ENCODE measurements around the gene HOXD13. TPM values are rescaled to one million over a fixed set of nuclear protein-coding genes. Genes with fewer than 3 reads are reported as not detected.

HOXD13 gene
- total RNA-seq, 4 donors from 2014 or later = not detected

DNA sequence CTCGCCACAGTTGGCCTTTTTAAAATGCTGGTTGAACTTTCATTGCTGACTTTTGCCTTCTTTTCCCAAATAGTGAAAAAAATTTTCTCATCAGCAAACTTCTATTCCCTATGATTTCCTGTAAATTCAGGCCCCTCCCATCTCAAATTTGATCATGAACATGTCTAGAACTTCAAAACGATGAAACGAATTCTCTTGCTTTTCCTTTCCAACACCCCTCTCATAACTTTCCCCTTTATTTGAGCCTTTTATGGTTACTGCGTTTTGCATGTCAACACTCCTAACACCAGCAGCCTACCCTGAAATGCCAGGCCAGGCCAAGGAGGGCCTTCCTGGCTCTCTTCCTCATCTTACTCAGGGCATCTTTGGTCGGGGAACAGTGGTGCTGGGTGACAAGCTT, 1.7 kb upstream of the HOXD13 start:
- H3K27me3 ChIP-seq = peaks cover 90% of the 10 kb centered on the region
- H3K27ac ChIP-seq = no peak overlapping the region
- H3K4me1 ChIP-seq = peaks cover 3 to 24% of the 10 kb centered on the region in 2 donors
- intact Hi-C loops (cut with DNase I) = loop anchor here (10.0 kb wide), 1 partner anchor 406 kb away; no protein-coding TSS in a partner anchor
- TF ChIP-seq, protein P1, sequence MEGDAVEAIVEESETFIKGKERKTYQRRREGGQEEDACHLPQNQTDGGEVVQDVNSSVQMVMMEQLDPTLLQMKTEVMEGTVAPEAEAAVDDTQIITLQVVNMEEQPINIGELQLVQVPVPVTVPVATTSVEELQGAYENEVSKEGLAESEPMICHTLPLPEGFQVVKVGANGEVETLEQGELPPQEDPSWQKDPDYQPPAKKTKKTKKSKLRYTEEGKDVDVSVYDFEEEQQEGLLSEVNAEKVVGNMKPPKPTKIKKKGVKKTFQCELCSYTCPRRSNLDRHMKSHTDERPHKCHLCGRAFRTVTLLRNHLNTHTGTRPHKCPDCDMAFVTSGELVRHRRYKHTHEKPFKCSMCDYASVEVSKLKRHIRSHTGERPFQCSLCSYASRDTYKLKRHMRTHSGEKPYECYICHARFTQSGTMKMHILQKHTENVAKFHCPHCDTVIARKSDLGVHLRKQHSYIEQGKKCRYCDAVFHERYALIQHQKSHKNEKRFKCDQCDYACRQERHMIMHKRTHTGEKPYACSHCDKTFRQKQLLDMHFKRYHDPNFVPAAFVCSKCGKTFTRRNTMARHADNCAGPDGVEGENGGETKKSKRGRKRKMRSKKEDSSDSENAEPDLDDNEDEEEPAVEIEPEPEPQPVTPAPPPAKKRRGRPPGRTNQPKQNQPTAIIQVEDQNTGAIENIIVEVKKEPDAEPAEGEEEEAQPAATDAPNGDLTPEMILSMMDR (IDR thresholded peaks at IDR 0.05) = no peak
- no peak for TF ChIP-seq POLR2A (IDR thresholded peaks at IDR 0.05)
- H3K9me3 ChIP-seq = no peaks in the 10 kb centered on the region
- DNase-seq = no peak
- H3K36me3 ChIP-seq = no peaks in the 10 kb centered on the region
- WGBS, 2 donors = 18 to 28% methylated on average over 5 of the region's 5 CpGs
- H3K4me3 ChIP-seq (replicated peaks in 1 of 3) = no peak overlapping the region

DNA sequence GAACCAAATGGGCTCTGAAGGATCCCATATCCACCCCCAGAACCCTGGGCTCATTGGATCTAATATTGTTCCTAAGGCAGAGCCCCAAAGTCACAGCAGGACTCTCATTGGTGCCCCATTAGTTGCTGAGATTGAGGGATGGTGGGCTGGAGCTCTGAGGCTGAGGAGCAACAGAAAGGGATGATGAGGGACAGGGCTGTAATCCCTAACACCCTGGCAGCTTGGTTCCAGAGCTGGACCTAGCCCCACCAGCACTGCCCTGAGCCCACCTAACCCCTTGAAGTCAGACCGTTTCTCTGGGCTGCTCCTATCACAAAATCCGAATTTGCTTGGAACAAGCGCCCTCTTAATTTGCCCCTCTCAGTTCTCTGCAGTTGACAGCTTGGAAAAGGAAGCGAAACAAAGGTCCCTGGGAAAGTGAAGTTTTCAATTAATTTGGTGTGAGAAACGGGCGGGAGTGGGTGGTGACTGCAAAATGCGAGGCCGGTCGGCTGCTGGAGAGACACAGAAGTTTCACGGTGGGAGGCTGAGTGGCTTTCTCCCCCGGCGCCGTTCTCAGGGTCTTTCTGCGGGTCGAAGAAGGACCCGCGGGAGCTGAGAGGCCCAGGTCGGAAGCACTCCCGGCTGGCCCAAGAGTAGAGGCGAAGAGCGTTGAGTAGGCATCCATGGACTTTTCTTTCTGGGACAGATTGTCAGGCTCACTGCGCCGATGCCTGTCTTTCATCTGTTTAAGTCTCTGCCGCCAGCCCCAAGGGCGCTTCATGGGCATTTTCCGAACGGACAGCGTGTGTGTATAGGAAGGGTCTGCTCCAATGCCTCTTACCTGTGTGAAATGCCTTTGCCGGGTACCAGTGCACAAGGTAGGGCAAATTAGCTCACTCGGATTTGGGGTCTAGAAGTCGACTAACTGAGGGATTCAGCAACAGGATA, 927 bp upstream of the HOXD13 start:
- H3K4me3 ChIP-seq (replicated peaks in 1 of 3) = no peak overlapping the region
- H3K36me3 ChIP-seq = no peaks in the 10 kb centered on the region
- no peak for DNase-seq
- no peak overlapping the region for H3K27ac ChIP-seq
- H3K4me1 ChIP-seq = peaks cover 3 to 28% of the 10 kb centered on the region in 2 donors
- H3K27me3 ChIP-seq = peaks cover 88% of the 10 kb centered on the region
- 4 to 12% methylated on average over 28 to 29 of the region's 31 CpGs for WGBS, 2 donors
- H3K9me3 ChIP-seq = no peaks in the 10 kb centered on the region
- no peak for TF ChIP-seq POLR2A (IDR thresholded peaks at IDR 0.05)
- TF ChIP-seq, protein P1 (IDR thresholded peaks at IDR 0.05) = no peak
- intact Hi-C loops (cut with DNase I) = loop anchor here (10.0 kb wide), 1 partner anchor 407 kb away; no protein-coding TSS in a partner anchor

DNA sequence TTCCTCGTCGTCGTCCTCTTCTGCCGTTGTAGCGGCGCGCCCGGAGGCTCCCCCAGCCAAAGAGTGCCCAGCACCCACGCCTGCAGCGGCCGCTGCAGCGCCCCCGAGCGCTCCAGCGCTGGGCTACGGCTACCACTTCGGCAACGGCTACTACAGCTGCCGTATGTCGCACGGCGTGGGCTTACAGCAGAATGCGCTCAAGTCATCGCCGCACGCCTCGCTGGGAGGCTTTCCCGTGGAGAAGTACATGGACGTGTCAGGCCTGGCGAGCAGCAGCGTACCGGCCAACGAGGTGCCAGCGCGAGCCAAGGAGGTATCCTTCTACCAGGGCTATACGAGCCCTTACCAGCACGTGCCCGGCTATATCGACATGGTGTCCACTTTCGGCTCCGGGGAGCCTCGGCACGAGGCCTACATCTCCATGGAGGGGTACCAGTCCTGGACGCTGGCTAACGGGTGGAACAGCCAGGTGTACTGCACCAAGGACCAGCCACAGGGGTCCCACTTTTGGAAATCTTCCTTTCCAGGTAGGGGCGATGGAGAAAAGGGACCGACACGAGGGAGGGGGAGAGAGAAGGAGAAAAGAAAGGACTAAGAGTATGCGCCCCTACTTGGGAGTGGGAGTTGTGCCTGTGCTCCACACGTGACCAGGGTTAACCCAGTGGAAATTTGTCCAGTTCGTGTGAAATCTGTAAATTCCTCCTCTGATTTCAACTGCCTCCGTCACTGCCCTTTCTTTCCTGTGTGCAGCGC, 800 bp downstream of the HOXD13 start:
- peaks cover 89% of the 10 kb centered on the region for H3K27me3 ChIP-seq
- no peak for DNase-seq
- intact Hi-C loops (cut with DNase I) = loop anchor here (10.0 kb wide), 1 partner anchor 409 kb away; no protein-coding TSS in a partner anchor
- peak overlapping the region in 1 of 3 donors; percentile 12 for H3K4me3 ChIP-seq (replicated peaks in 1 of 3)
- 8 to 9% methylated on average over 13 to 30 of the region's 53 CpGs for WGBS, 2 donors
- peaks cover 9 to 36% of the 10 kb centered on the region in 2 donors for H3K4me1 ChIP-seq
- H3K36me3 ChIP-seq = no peaks in the 10 kb centered on the region
- no peak for TF ChIP-seq POLR2A (IDR thresholded peaks at IDR 0.05)
- TF ChIP-seq, protein P1 (IDR thresholded peaks at IDR 0.05) = no peak
- H3K9me3 ChIP-seq = no peaks in the 10 kb centered on the region
- H3K27ac ChIP-seq = no peak overlapping the region

DNA sequence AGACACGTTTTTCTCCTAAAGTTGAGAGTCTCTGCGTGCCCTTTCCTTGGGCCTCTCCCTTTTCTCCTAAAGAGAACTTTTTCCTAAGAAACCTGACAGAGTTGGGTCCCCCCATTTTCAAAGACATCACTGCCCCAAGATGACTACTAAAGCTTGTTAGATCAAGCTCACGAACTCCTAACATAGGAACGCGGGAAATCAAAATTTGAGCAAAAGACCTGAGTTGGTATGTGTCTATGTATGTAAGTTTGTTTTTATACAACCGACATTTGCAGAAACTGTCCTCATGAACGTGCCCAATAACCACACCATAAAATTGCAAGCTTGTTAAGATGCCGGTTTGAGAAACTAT, 1.4 kb downstream of the HOXD13 start:
- DNase-seq = no peak
- WGBS, 2 donors = 4 to 5% methylated on average over 8 of the region's 8 CpGs
- H3K4me1 ChIP-seq = peaks cover 9 to 33% of the 10 kb centered on the region in 2 donors
- H3K9me3 ChIP-seq = no peaks in the 10 kb centered on the region
- peaks cover 89% of the 10 kb centered on the region for H3K27me3 ChIP-seq
- H3K27ac ChIP-seq = no peak overlapping the region
- no peaks in the 10 kb centered on the region for H3K36me3 ChIP-seq
- no peak overlapping the region for H3K4me3 ChIP-seq (replicated peaks in 1 of 3)
- intact Hi-C loops (cut with DNase I) = loop anchor here (10.0 kb wide), 1 partner anchor 409 kb away; no protein-coding TSS in a partner anchor
- TF ChIP-seq POLR2A (IDR thresholded peaks at IDR 0.05) = no peak
- TF ChIP-seq, protein P1 (IDR thresholded peaks at IDR 0.05) = no peak

Measured in thyroid gland (tissue), 4 donors.